Trophoblast cell (in vitro differentiated cells and primary cell): ENCODE data around the gene HES7.

Source experiments
- DNase-seq, 2 donors: peaks; one replicate each; pipeline ENCODE4 v3.0.0-alpha.2; 2016
- H2AFZ ChIP-seq: 2 replicates; pipeline ENCODE4 v1.6.1; 2013; ENCODE audit warnings: low read length, moderate library complexity, mild to moderate bottlenecking; ENCODE audit not compliant: insufficient read depth, poor library complexity
- H2AK5ac ChIP-seq: 2 replicates; pipeline ENCODE4 v1.6.1; 2013; ENCODE audit warnings: mild to moderate bottlenecking, low read length
- H2BK120ac ChIP-seq: 2 replicates; pipeline ENCODE4 v1.6.1; 2013; ENCODE audit warnings: low read length, mild to moderate bottlenecking, moderate library complexity; ENCODE audit not compliant: insufficient read depth, poor library complexity
- H2BK12ac ChIP-seq: 2 replicates; pipeline ENCODE4 v1.6.1; 2013; ENCODE audit warnings: mild to moderate bottlenecking, low read length, moderate library complexity
- H2BK5ac ChIP-seq: 2 replicates; pipeline ENCODE4 v1.6.1; 2013; ENCODE audit warnings: low read length, low read depth, moderate library complexity, mild to moderate bottlenecking; ENCODE audit not compliant: poor library complexity
- H3K14ac ChIP-seq: 2 replicates; pipeline ENCODE4 v1.6.1; 2013; ENCODE audit warnings: mild to moderate bottlenecking, low read length
- H3K18ac ChIP-seq: 2 replicates; pipeline ENCODE4 v1.6.1; 2013; ENCODE audit warnings: mild to moderate bottlenecking, low read length
- H3K23ac ChIP-seq: 2 replicates; pipeline ENCODE4 v1.6.1; 2013; ENCODE audit warnings: low read length
- H3K27ac ChIP-seq: 2 replicates; pipeline ENCODE4 v1.5.1; 2013; ENCODE audit warnings: low read depth, mild to moderate bottlenecking, inconsistent platforms, low read length, moderate library complexity
- H3K27me3 ChIP-seq: 2 replicates; pipeline ENCODE4 v1.6.1; 2013; ENCODE audit warnings: inconsistent platforms, mild to moderate bottlenecking, low read length, moderate library complexity; ENCODE audit not compliant: insufficient read depth
- H3K36me3 ChIP-seq, 2 experiments: 1 replicate in 1 of 2; 2 replicates in 1 of 2; pipeline ENCODE4 v1.6.1; 2013; ENCODE audit warnings: low read length in 2 of 2, mild to moderate bottlenecking in 2 of 2, moderate library complexity in 1 of 2; ENCODE audit not compliant: insufficient read depth in 2 of 2, control insufficient read depth in 1 of 2
- H3K4ac ChIP-seq: 2 replicates; pipeline ENCODE4 v1.6.1; 2013; ENCODE audit warnings: low read depth, mild to moderate bottlenecking, low read length, moderate library complexity
- H3K4me1 ChIP-seq, 2 experiments: 1 replicate in 1 of 2; 2 replicates in 1 of 2; pipeline ENCODE4 v1.6.1; 2013; ENCODE audit warnings: low read length in 2 of 2, mild to moderate bottlenecking in 2 of 2, moderate library complexity in 1 of 2; ENCODE audit not compliant: insufficient read depth in 2 of 2, control insufficient read depth in 1 of 2
- H3K4me2 ChIP-seq: 2 replicates; pipeline ENCODE4 v1.6.1; 2013; ENCODE audit warnings: inconsistent platforms, mild to moderate bottlenecking, low read length, moderate library complexity
- H3K4me3 ChIP-seq: 2 replicates; pipeline ENCODE4 v1.5.1; 2013; ENCODE audit warnings: mild to moderate bottlenecking, low read depth, low read length, inconsistent platforms
- H3K79me1 ChIP-seq: one replicate; pipeline ENCODE4 v1.6.1; 2013; ENCODE audit warnings: low read length
- H3K79me2 ChIP-seq: 2 replicates; pipeline ENCODE4 v1.6.1; 2013; ENCODE audit warnings: low read length, mild to moderate bottlenecking; ENCODE audit not compliant: control insufficient read depth, insufficient read depth, poor library complexity
- H3K9ac ChIP-seq: 2 replicates; pipeline ENCODE4 v1.6.1; 2013; ENCODE audit warnings: mild to moderate bottlenecking, low read length
- H3K9me3 ChIP-seq: 2 replicates; pipeline ENCODE4 v1.6.1; 2013; ENCODE audit warnings: low read depth, mild to moderate bottlenecking, control low read depth, inconsistent platforms, low read length; ENCODE audit not compliant: insufficient read depth
- H4K12ac ChIP-seq: 2 replicates; pipeline ENCODE4 v1.6.1; 2013; ENCODE audit warnings: low read depth, mild to moderate bottlenecking, low read length, moderate library complexity
- H4K8ac ChIP-seq: 2 replicates; pipeline ENCODE4 v1.6.1; 2013; ENCODE audit warnings: low read depth, mild to moderate bottlenecking, low read length, moderate library complexity
- H4K91ac ChIP-seq: one replicate; pipeline ENCODE4 v1.6.1; 2013; ENCODE audit warnings: low read depth, mild to moderate bottlenecking, low read length, moderate library complexity
- WGBS: extraction: QIAGEN DNeasy Blood & Tissue Kit; methylation state at CpG from one replicate; pipeline ENCODE4 v1.1.7; 2013; ENCODE audit warnings: missing lambda C conversion rate; ENCODE audit not compliant: insufficient read length, insufficient coverage; ENCODE audit errors: extremely low coverage; 5-methylcytosine and 5-hydroxymethylcytosine counted together

HES7 gene

GRCh38 chr17:8101721-8102120, 22.2 kb downstream of the HES7 start:
- Histone ChIP-seq H2BK120ac (no peak overlapping the region), H2BK12ac (no peak overlapping the region), H3K4me2 (no peak overlapping the region), H4K91ac (no peak overlapping the region), H2BK5ac (no peak overlapping the region), H2AFZ (no peak overlapping the region), H2AK5ac (no peak overlapping the region), H3K36me3 (no peaks in the 10 kb centered on the region), H3K14ac (no peak overlapping the region), H4K12ac (no peak overlapping the region), H3K79me2 (no peaks in the 10 kb centered on the region), H3K9ac (no peak overlapping the region), H3K27me3 (no peaks in the 10 kb centered on the region), H3K23ac (no peak overlapping the region), H3K27ac (no peak overlapping the region), H3K4me3 (no peak overlapping the region), H3K9me3 (no peaks in the 10 kb centered on the region), H3K18ac (no peak overlapping the region), H3K4me1 (no peaks in the 10 kb centered on the region), H3K79me1 (no peaks in the 10 kb centered on the region), H3K4ac (no peak overlapping the region), H4K8ac (no peak overlapping the region)
- WGBS = no CpG with 5 or more reads among the region's 6 CpGs
- DNase-seq = no peak

- Histone ChIP-seq H4K12ac (no peak overlapping the region), H2BK12ac (no peak overlapping the region), H3K23ac (no peak overlapping the region), H2BK5ac (no peak overlapping the region), H3K79me2 (no peaks in the 10 kb centered on the region), H2AK5ac (no peak overlapping the region), H2BK120ac (no peak overlapping the region), H2AFZ (no peak overlapping the region), H3K27ac (no peak overlapping the region), H3K9me3 (no peaks in the 10 kb centered on the region), H3K27me3 (no peaks in the 10 kb centered on the region), H3K9ac (no peak overlapping the region), H3K79me1 (no peaks in the 10 kb centered on the region), H3K14ac (no peak overlapping the region), H3K4me2 (no peak overlapping the region), H3K18ac (no peak overlapping the region), H3K4ac (no peak overlapping the region), H4K8ac (no peak overlapping the region), H3K4me1 (no peaks in the 10 kb centered on the region), H3K4me3 (no peak overlapping the region), H3K36me3 (no peaks in the 10 kb centered on the region), H4K91ac (no peak overlapping the region)
- no peak for DNase-seq
- no CpG with 5 or more reads among the region's 2 CpGs for WGBS
These were observed 23.1 kb downstream of the HES7 start for GRCh38 chr17:8100763-8101162.

- Histone ChIP-seq H3K14ac (no peak overlapping the region), H2BK12ac (no peak overlapping the region), H4K12ac (no peak overlapping the region), H3K79me2 (no peaks in the 10 kb centered on the region), H2BK5ac (no peak overlapping the region), H3K4me3 (no peak overlapping the region), H3K18ac (no peak overlapping the region), H4K91ac (no peak overlapping the region), H3K4ac (no peak overlapping the region), H2AK5ac (no peak overlapping the region), H2BK120ac (no peak overlapping the region), H3K4me1 (no peaks in the 10 kb centered on the region), H4K8ac (no peak overlapping the region), H3K4me2 (no peak overlapping the region), H3K23ac (no peak overlapping the region), H3K27me3 (no peaks in the 10 kb centered on the region), H3K36me3 (no peaks in the 10 kb centered on the region), H3K27ac (no peak overlapping the region), H3K9me3 (no peaks in the 10 kb centered on the region), H2AFZ (no peak overlapping the region), H3K79me1 (no peaks in the 10 kb centered on the region), H3K9ac (no peak overlapping the region)
- DNase-seq = no peak
- no CpG with 5 or more reads among the region's 2 CpGs for WGBS
These were observed 23.8 kb downstream of the HES7 start for GRCh38 chr17:8100111-8100510.

- no peaks in the 10 kb centered on the region for H3K27me3 ChIP-seq
- no peaks in the 10 kb centered on the region for H3K79me2 ChIP-seq
- no peak overlapping the region for H3K23ac ChIP-seq
- H4K12ac ChIP-seq = no peak overlapping the region
- H2BK120ac ChIP-seq = no peak overlapping the region
- no peak overlapping the region for H3K27ac ChIP-seq
- H3K79me1 ChIP-seq = no peaks in the 10 kb centered on the region
- H3K4me3 ChIP-seq = no peak overlapping the region
- no peaks in the 10 kb centered on the region for H3K9me3 ChIP-seq
- H3K4me2 ChIP-seq = no peak overlapping the region
- no peak overlapping the region for H3K14ac ChIP-seq
- H3K9ac ChIP-seq = no peak overlapping the region
- no peaks in the 10 kb centered on the region for H3K4me1 ChIP-seq
- DNase-seq = no peak
- H3K36me3 ChIP-seq = no peaks in the 10 kb centered on the region
- no peak overlapping the region for H3K18ac ChIP-seq
- H3K4ac ChIP-seq = no peak overlapping the region
- H4K8ac ChIP-seq = no peak overlapping the region
- no peak overlapping the region for H2AK5ac ChIP-seq
- H2AFZ ChIP-seq = no peak overlapping the region
- H4K91ac ChIP-seq = no peak overlapping the region
- WGBS = no CpG with 5 or more reads among the region's 8 CpGs
- H2BK5ac ChIP-seq = no peak overlapping the region
- no peak overlapping the region for H2BK12ac ChIP-seq
These were observed 27.4 kb downstream of the HES7 start for GRCh38 chr17:8096541-8096940.
